GM12878 (cell line): ENCODE results near the gene TTC23. TPM values are rescaled to one million over a fixed set of nuclear protein-coding genes. Genes with fewer than 3 reads are reported as not detected.

Experiments used
- ATAC-seq: fragments of 200-7000 bp; cut with Tn5 transposase; 3 replicates; pipeline ENCODE4 v1.9.1; 2020; ENCODE audit warnings: mild to moderate bottlenecking, moderate library complexity
- BruUV-seq: library from RNA; stranded (reverse); fragments of 400-500 nt; replicated peaks from 2 replicates; lab custom pipeline; 2021; lab: Mats Ljungman, UMichigan
- CTCF ChIA-PET: fragments of 300-600 bp; sonication (Branson Sonifier 250); formaldehyde crosslinking; extraction: SDS; loops from one replicate; lab custom pipeline; 2021; ENCODE audit warnings: inconsistent platforms; lab: Yijun Ruan, JAX
- POLR2A ChIA-PET: fragments of 350-600 bp; formaldehyde crosslinking; extraction: SDS; loops from one replicate; lab custom pipeline; 2021; ENCODE audit warnings: inconsistent platforms; lab: Charles Lee
- RAD21 ChIA-PET: fragments of 300-600 bp; sonication (Branson Sonifier 250); formaldehyde crosslinking; loops from one replicate; lab custom pipeline; 2023; ENCODE audit warnings: antibody characterized with exemption; ENCODE audit not compliant: unreplicated experiment; lab: Charles Lee
- SMC1A ChIA-PET: fragments of 300-600 bp; sonication (Branson Sonifier 250); formaldehyde crosslinking; loops from one replicate; lab custom pipeline; 2023; ENCODE audit not compliant: unreplicated experiment, uncharacterized antibody; lab: Charles Lee
- DNase-seq: peaks from one replicate; pipeline ENCODE4 v3.0.0-alpha.2; 2011; ENCODE audit warnings: low read depth, low spot score
- FAIRE-seq: peaks from 3 replicates; lab custom pipeline; 2011; peaks lifted over from hg19 to GRCh38; lab: Jason Lieb, UNC
- H2AFZ ChIP-seq: 2 replicates; pipeline ENCODE4 v1.6.0; 2011; ENCODE audit warnings: low read depth, low read length, control low read depth; ENCODE audit not compliant: control insufficient read depth
- H3K27ac ChIP-seq: 2 replicates; pipeline ENCODE4 v1.5.1; 2011; ENCODE audit warnings: control low read depth; ENCODE audit not compliant: control insufficient read depth, insufficient read depth
- H3K27me3 ChIP-seq, 2 experiments: replicated peaks in 1 of 2; 2 replicates each; pipeline versions ENCODE4 v1.6.0 to v1.6.1; 2011; ENCODE audit warnings: low read length in 1 of 2; ENCODE audit not compliant: control insufficient read depth in 2 of 2, insufficient read depth in 2 of 2
- H3K36me3 ChIP-seq, 2 experiments: 2 replicates each; pipeline ENCODE4 v1.5.1; 2011; ENCODE audit warnings: low read length in 1 of 2; ENCODE audit not compliant: control insufficient read depth in 2 of 2, insufficient read depth in 2 of 2
- H3K4me1 ChIP-seq: 2 replicates; pipeline ENCODE4 v1.6.1; 2011; ENCODE audit warnings: mild to moderate bottlenecking, low read length, moderate library complexity, mixed read lengths; ENCODE audit not compliant: control insufficient read depth, insufficient read depth
- H3K4me2 ChIP-seq: 2 replicates; pipeline ENCODE4 v1.6.0; 2011; ENCODE audit warnings: control low read depth; ENCODE audit not compliant: control insufficient read depth, insufficient read depth
- H3K4me3 ChIP-seq: fragments of 200-600 bp; sonication (generic); 2 replicates; pipeline ENCODE4 v1.5.1; 2016
- H3K79me2 ChIP-seq: 2 replicates; pipeline ENCODE4 v1.6.0; 2011; ENCODE audit warnings: low read length; ENCODE audit not compliant: control insufficient read depth, insufficient read depth
- H3K9ac ChIP-seq: 2 replicates; pipeline ENCODE4 v1.8.0; 2011; ENCODE audit warnings: low read length, control low read depth, mixed read lengths; ENCODE audit not compliant: control insufficient read depth, insufficient read depth
- H3K9me3 ChIP-seq: replicated peaks from 3 replicates; pipeline ENCODE4 v1.5.1; 2011; ENCODE audit warnings: mild to moderate bottlenecking, low read length; ENCODE audit not compliant: control insufficient read depth, insufficient read depth
- H4K20me1 ChIP-seq: 2 replicates; pipeline ENCODE4 v1.6.0; 2011; ENCODE audit not compliant: control insufficient read depth, insufficient read depth
- BCL11A ChIP-seq: IDR thresholded peaks from 2 replicates; pipeline ENCODE4 v1.6.1; 2011; ENCODE audit warnings: low read depth, low read length
- BCL3 ChIP-seq: IDR thresholded peaks from 2 replicates; pipeline ENCODE4 v1.6.1; 2011; ENCODE audit warnings: borderline replicate concordance, low read depth, mild to moderate bottlenecking, moderate library complexity, low read length; ENCODE audit not compliant: insufficient read depth, poor library complexity, severe bottlenecking
- EED ChIP-seq: sonication (generic); IDR thresholded peaks from 2 replicates; pipeline ENCODE4 v1.6.1; 2016; ENCODE audit warnings: antibody characterized with exemption, low read depth
- FOXM1 ChIP-seq: IDR thresholded peaks from 2 replicates; pipeline ENCODE4 v1.6.1; 2012; ENCODE audit warnings: low read depth, mild to moderate bottlenecking, inconsistent platforms, low read length, moderate library complexity
- IRF4 ChIP-seq: IDR thresholded peaks from 2 replicates; pipeline ENCODE4 v1.6.1; 2011; ENCODE audit warnings: low read depth, low read length
- RUNX3 ChIP-seq: IDR thresholded peaks from 2 replicates; pipeline ENCODE4 v1.6.1; 2012; ENCODE audit warnings: low read length, inconsistent platforms
- SMAD5 ChIP-seq: IDR thresholded peaks from 2 replicates; pipeline ENCODE4 v1.6.1; 2016; ENCODE audit warnings: antibody characterized with exemption, low read depth
- SPI1 ChIP-seq: IDR thresholded peaks from 2 replicates; pipeline ENCODE4 v1.6.1; 2011; ENCODE audit warnings: low read depth, mild to moderate bottlenecking, low read length, moderate library complexity, borderline replicate concordance; ENCODE audit not compliant: insufficient read depth
- TCF12 ChIP-seq: IDR thresholded peaks from 2 replicates; pipeline ENCODE4 v1.6.1; 2011; ENCODE audit warnings: low read depth, mild to moderate bottlenecking, low read length
- ZBTB4 ChIP-seq: fragments of 450-650 bp; formaldehyde crosslinking; IDR thresholded peaks from 2 replicates; pipeline ENCODE4 v1.4.0; 2022; ENCODE audit warnings: mild to moderate bottlenecking, moderate library complexity
- whole genome bisulfite sequencing: methylation state at CpG from one replicate; pipeline ENCODE4 v1.1.6; 2016; ENCODE audit warnings: low lambda C conversion rate; ENCODE audit not compliant: insufficient replicate concordance, insufficient coverage; ENCODE audit errors: missing lambda C conversion rate; 5-methylcytosine and 5-hydroxymethylcytosine counted together
- in situ Hi-C: fragments of 300-500 bp; cut with MboI; formaldehyde crosslinking; loops from 9 replicates; pipeline ENCODE4 v1.14.3; 2018; ENCODE audit warnings: mixed read lengths
- intact Hi-C: fragments of 100-400 bp; cut with micrococcal nuclease; formaldehyde crosslinking; loops from one replicate; pipeline ENCODE4 v1.14.2; 2022; ENCODE audit not compliant: unreplicated experiment
- polyA plus RNA-seq, 11 experiments: library from polyadenylated mRNA; depleted of rRNA in 4 of 11; unstranded in 6 of 11; stranded (reverse) in 5 of 11; fragments of >200 nt; fragmentation: Nextera tagmentation in 4 of 11; fragmentation: Illumina TruSeq in 1 of 11; extraction: Ambion mirVana in 4 of 11; extraction: Trizol in 1 of 11; gene quantifications; 1 replicate in 1 of 11; 2 replicates in 10 of 11; pipeline versions ENCODE4 v1.2.1 to v1.2.3, GENCODE V29; 2011 to 2016; ENCODE audit warnings: inconsistent platforms in 2 of 11, missing spikeins in 2 of 11, low read depth in 1 of 11
- total RNA-seq, 4 experiments: library from RNA; depleted of rRNA in 3 of 4; stranded (reverse); fragments of >200 nt in 3 of 4; fragmentation: Illumina TruSeq in 1 of 4; extraction: Trizol in 1 of 4; gene quantifications; 2 replicates each; pipeline versions ENCODE4 v1.2.1 to v1.2.3, GENCODE V29; 2013 to 2021

The TTC23 gene
- total and polyA plus RNA-seq, 10 of the 15 experiments (the other 5 are each of a cell fraction or from before 2014, with no cell fraction given), result 1.2 to 9.0 (median 6.5) TPM

- ChIA-PET POLR2A (no interaction called here), SMC1A (interaction anchor here (1.6 to 1.9 kb wide), 2 partner anchors 13 to 19 kb away, joined by 4 read pairs; no protein-coding TSS in a partner anchor), RAD21 (no interaction called here)
- Histone ChIP-seq H3K36me3 (no peaks in the 10 kb centered on the region), H2AFZ (no peak overlapping the region), H3K9me3 (no peaks in the 10 kb centered on the region)
- intact Hi-C loops (no loop called here), in situ Hi-C loops (no loop called here)
- peak; percentile 64 for FAIRE-seq
- TF ChIP-seq IRF4, result 0 out of 2 replicates have a peak, but pooled peaks have one; percentile 31
- TF ChIP-seq FOXM1, result 0 out of 2 replicates have a peak, but pooled peaks have one; percentile 19
- peak; percentile 72; the same call in 1 of the 2 replicates for TF ChIP-seq SPI1
- peak; percentile 46 for TF ChIP-seq RUNX3
- TF ChIP-seq TCF12, result peak; percentile 64; the same call in 1 of the 2 replicates
- TF ChIP-seq ZBTB4 (CRISPR knock-in tag), result no peak
- TF ChIP-seq BCL3, result no peak
- peak; percentile 24; the same call in 1 of the 2 replicates for TF ChIP-seq EED
- no peak for TF ChIP-seq SMAD5
- 0 out of 2 replicates have a peak, but pooled peaks have one; percentile 10 for TF ChIP-seq BCL11A
- TF ChIP-seq, all 136 proteins: peak for 7
- no peak overlapping the region for H3K4me3 ChIP-seq
- no TSS peak for BruUV-seq
- no peaks in the 10 kb centered on the region for H4K20me1 ChIP-seq
- no peak for DNase-seq
- CTCF ChIA-PET, result no interaction called here
- no peaks in the 10 kb centered on the region for H3K79me2 ChIP-seq
- 0 out of 2 replicates have a peak, but pooled peaks cover 3% of the 10 kb centered on the region for H3K4me1 ChIP-seq
- H3K27ac ChIP-seq, result no peak overlapping the region
- peaks cover 0 to 4% of the 10 kb centered on the region in 2 experiments; a peak in 3 of 4 replicates for H3K27me3 ChIP-seq
- H3K9ac ChIP-seq, result no peak overlapping the region
- WGBS, result 23% methylated on average over 16 of the region's 16 CpGs
- ATAC-seq, result peak; percentile 53
- no peak overlapping the region for H3K4me2 ChIP-seq
Measured at GRCh38 chr15:99129644-99130043, 119.7 kb downstream of the TTC23 start.
